ENCODE data around the gene NTN1.

Gene NTN1

GRCh38 chr17:9233271-9233599 lies 211.9 kb downstream of the NTN1 start:
- H3F3A ChIP-seq (ENCODE audit: insufficient read depth, low read length), result no peaks in the 10 kb centered on the region
- H3K9me3 ChIP-seq (ENCODE audit: low read length), result no peaks in the 10 kb centered on the region
- TF ChIP-seq EZH2 (IDR thresholded peaks at IDR 0.05; ENCODE audit: borderline replicate concordance, low read length) (no peak), CTCF (IDR thresholded peaks at IDR 0.05; ENCODE audit: low read length) (no peak)
- no peak overlapping the region for H3K9ac ChIP-seq (ENCODE audit: low read length)
- no peak overlapping the region for H3K27ac ChIP-seq (ENCODE audit: low read depth, low read length, poor library complexity, severe bottlenecking)
- H3K27me3 ChIP-seq (ENCODE audit: insufficient read depth, low read length), result no peaks in the 10 kb centered on the region
- H3K9me2 ChIP-seq (ENCODE audit: low read depth, low read length), result no peaks in the 10 kb centered on the region
- no peaks in the 10 kb centered on the region for H3K79me2 ChIP-seq (ENCODE audit: insufficient read depth, low read length)
- no peaks in the 10 kb centered on the region for H3K36me3 ChIP-seq (ENCODE audit: insufficient read depth, low read length)
- no peaks in the 10 kb centered on the region for H4K20me1 ChIP-seq (ENCODE audit: insufficient read depth, low read length)
- H2AFZ ChIP-seq (ENCODE audit: low read length), result no peak overlapping the region
- H3K4me2 ChIP-seq (ENCODE audit: low read length), result no peak overlapping the region
- H3K4me1 ChIP-seq (ENCODE audit: insufficient read depth, low read length, severe bottlenecking), result no peaks in the 10 kb centered on the region
- no peak overlapping the region for H3K4me3 ChIP-seq (ENCODE audit: low read depth, low read length, poor library complexity, severe bottlenecking)

- Histone ChIP-seq H3K4me1 (ENCODE audit: insufficient read depth, low read length, severe bottlenecking) (no peaks in the 10 kb centered on the region), H3K9ac (ENCODE audit: low read length) (no peak overlapping the region), H3K36me3 (ENCODE audit: insufficient read depth, low read length) (no peaks in the 10 kb centered on the region), H3K27ac (ENCODE audit: low read depth, low read length, poor library complexity, severe bottlenecking) (no peak overlapping the region), H4K20me1 (ENCODE audit: insufficient read depth, low read length) (no peaks in the 10 kb centered on the region), H3K9me3 (ENCODE audit: low read length) (no peaks in the 10 kb centered on the region), H3K4me3 (ENCODE audit: low read depth, low read length, poor library complexity, severe bottlenecking) (no peak overlapping the region), H3K79me2 (ENCODE audit: insufficient read depth, low read length) (no peaks in the 10 kb centered on the region), H3K4me2 (ENCODE audit: low read length) (no peak overlapping the region), H2AFZ (ENCODE audit: low read length) (no peak overlapping the region), H3F3A (ENCODE audit: insufficient read depth, low read length) (no peaks in the 10 kb centered on the region), H3K9me2 (ENCODE audit: low read depth, low read length) (no peaks in the 10 kb centered on the region), H3K27me3 (ENCODE audit: insufficient read depth, low read length) (0 out of 2 replicates have a peak, but pooled peaks cover under 1% of the 10 kb centered on the region)
- TF ChIP-seq EZH2 (IDR thresholded peaks at IDR 0.05; ENCODE audit: borderline replicate concordance, low read length) (no peak), CTCF (IDR thresholded peaks at IDR 0.05; ENCODE audit: low read length) (no peak)
These were observed 212.5 kb downstream of the NTN1 start for GRCh38 chr17:9233761-9234160.

GRCh38 chr17:9234389-9234945 lies 213.2 kb downstream of the NTN1 start:
- Histone ChIP-seq H3K4me3 (ENCODE audit: low read depth, low read length, poor library complexity, severe bottlenecking) (no peak overlapping the region), H3K4me1 (ENCODE audit: insufficient read depth, low read length, severe bottlenecking) (peaks cover 5% of the 10 kb centered on the region), H3K4me2 (ENCODE audit: low read length) (no peak overlapping the region), H4K20me1 (ENCODE audit: insufficient read depth, low read length) (no peaks in the 10 kb centered on the region), H2AFZ (ENCODE audit: low read length) (no peak overlapping the region), H3K9ac (ENCODE audit: low read length) (no peak overlapping the region), H3K36me3 (ENCODE audit: insufficient read depth, low read length) (no peaks in the 10 kb centered on the region), H3K79me2 (ENCODE audit: insufficient read depth, low read length) (no peaks in the 10 kb centered on the region), H3K27me3 (ENCODE audit: insufficient read depth, low read length) (0 out of 2 replicates have a peak, but pooled peaks cover 5% of the 10 kb centered on the region), H3K9me2 (ENCODE audit: low read depth, low read length) (no peaks in the 10 kb centered on the region), H3K27ac (ENCODE audit: low read depth, low read length, poor library complexity, severe bottlenecking) (no peak overlapping the region), H3F3A (ENCODE audit: insufficient read depth, low read length) (no peaks in the 10 kb centered on the region), H3K9me3 (ENCODE audit: low read length) (no peaks in the 10 kb centered on the region)
- TF ChIP-seq CTCF (IDR thresholded peaks at IDR 0.05; ENCODE audit: low read length) (no peak), EZH2 (IDR thresholded peaks at IDR 0.05; ENCODE audit: borderline replicate concordance, low read length) (no peak)

Data from OCI-LY1 (cell line).